GM18517 (cell line): ENCODE results near the gene RNF4.
"Not testable (repeated sequence)": the region's sequence is repeated elsewhere in the genome, so short reads cannot be mapped to it uniquely, and the experiment has no call there.

Experiments used
- ATAC-seq: cut with Tn5 transposase; IDR thresholded peaks from one replicate; pipeline ENCODE4 v1.9.1; 2021; ENCODE audit warnings: mild to moderate bottlenecking, moderate library complexity; ENCODE audit not compliant: unreplicated experiment

Gene RNF4, protein sequence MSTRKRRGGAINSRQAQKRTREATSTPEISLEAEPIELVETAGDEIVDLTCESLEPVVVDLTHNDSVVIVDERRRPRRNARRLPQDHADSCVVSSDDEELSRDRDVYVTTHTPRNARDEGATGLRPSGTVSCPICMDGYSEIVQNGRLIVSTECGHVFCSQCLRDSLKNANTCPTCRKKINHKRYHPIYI

DNA sequence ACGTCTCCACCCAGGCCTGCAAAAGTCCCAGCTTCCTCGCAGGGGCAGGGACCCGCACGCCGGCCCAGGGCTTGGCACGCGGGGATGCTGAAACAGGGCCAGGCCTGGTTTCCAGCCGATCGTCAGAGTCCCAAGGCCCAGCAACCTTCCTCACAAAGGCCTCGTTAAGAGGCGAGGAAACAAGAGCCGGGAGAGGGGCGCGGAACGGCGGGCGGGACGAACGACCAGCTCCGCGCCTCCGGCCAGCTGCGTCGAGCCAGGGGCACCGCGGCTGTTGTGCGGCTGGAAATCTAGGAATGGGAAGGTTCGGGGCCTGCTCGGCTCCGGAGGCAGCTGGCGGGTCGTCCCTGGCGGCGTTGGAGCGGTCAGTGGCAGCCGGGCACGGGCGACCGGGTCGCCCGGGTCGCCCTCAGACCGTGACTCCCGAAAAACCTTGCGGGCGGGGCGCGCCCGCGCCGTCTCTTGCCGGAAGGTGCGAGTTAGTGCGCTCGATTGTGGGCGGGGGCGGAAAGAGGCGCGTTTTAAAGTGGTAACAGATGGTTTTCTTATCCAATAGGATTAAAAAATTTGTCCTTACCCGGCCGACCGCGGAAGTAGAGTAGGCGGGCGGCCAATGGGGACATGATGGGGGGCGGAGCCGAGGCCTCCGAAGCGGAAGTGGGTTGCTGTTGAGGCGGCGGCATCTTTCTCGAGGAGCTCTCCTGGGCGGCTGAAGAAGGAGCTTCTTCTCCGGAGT is at the start of gene RNF4:
TSS of gene RNF4 (plus strand) at position 651 of the 736 bp plus-strand sequence. CDS start 21,388 bp downstream, outside the sequence.
- ATAC-seq = peak; percentile 75

DNA sequence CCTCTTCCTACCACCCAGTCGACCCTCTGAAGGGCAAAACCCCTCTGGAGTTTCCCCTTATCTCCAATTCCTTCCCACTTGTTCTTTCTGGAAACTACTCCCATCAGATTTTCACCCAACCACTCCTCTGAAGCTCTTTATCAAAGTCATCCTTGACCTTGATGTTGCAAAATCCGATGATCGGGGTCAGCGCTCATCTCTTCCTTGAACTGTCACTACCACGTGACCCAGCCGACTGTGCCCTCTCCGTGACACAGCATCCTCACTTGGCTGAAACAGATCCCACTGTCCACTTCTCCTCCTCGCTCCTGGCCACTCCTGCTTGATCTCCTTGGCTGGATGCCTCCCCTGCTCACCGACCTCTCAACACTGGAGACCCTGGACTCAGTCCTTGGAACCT is 49.1 kb upstream of the RNF4 start:
- ATAC-seq = no peak

DNA sequence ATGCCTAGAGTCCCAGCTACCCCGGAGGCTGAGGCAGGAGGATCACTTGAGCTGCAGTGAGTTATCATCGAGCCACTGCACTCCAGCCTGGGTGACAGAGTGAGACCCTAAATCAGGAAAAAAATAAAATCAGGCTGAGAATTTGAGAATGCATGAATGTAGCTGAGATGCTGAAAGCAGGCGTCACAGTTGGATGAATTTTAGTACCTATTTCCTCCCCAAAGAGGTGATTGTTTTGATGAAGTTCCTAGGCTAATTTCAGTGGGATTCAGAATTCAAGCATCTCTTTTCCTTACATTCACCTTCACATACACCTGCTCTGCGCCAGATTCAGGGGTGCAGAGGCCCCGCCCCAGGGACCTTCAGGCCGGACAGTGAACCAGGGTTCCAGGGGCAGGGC is 47.0 kb upstream of the RNF4 start:
- no peak for ATAC-seq

DNA sequence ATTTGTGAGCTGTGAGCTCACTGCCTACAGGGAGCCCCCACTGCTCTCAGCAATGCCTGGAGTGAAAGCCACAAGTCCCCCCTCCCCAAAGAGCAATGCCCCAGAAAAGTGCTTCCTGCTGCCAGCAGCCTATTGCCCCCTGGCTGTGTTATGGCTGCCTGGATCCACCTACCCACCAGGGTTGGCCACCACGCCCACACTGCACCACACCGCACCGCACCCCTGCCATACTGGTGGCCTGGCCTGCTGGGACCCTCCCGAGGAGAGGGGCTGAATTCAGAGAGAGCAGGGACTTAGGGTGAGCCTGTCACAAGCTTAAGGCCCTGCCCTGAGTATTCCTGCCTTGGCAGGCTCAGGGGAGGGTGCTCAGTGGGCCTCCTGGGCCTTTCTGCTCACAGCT is 45.8 kb upstream of the RNF4 start:
- ATAC-seq = no peak

DNA sequence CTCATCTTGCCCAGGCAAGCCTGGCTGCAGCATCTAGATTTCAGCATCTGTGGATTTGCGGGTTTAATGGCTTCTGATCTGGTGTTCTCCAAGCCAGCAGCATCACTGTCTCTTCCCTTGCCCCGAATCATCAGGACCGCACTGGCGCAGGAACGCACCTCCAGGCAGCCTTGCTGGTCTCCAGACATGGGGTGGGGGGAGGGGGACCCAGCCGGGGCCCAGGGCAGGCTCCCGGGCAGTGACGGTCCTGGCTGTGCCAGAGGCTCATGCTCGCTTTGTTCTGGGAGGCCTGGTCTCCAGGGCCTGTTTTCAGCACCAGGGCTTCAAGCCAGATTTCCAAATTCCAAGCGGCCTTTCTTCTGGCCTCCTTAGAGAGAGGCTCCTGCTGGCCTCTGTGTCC is 45.2 kb upstream of the RNF4 start:
- no peak for ATAC-seq

DNA sequence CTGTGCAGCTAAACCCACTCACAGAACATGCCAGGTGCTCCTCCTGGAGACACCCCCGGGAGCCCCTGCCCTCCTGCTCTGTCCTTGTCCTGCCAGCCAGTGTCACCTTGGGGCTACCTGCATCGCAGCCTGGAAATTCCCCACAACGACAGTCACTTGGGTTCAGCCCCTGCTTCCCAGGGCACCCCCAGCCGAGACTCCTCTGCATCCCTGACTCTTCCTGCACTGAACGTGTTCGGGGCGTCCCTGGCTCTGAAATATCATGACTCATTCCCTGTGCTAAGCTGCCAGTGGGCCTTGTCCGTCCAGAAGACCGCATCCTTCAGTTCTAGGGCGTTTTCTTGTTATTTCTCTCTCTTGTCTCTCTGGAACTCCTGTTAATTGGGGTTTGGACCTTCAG is 44.3 kb upstream of the RNF4 start:
- ATAC-seq = no peak

DNA sequence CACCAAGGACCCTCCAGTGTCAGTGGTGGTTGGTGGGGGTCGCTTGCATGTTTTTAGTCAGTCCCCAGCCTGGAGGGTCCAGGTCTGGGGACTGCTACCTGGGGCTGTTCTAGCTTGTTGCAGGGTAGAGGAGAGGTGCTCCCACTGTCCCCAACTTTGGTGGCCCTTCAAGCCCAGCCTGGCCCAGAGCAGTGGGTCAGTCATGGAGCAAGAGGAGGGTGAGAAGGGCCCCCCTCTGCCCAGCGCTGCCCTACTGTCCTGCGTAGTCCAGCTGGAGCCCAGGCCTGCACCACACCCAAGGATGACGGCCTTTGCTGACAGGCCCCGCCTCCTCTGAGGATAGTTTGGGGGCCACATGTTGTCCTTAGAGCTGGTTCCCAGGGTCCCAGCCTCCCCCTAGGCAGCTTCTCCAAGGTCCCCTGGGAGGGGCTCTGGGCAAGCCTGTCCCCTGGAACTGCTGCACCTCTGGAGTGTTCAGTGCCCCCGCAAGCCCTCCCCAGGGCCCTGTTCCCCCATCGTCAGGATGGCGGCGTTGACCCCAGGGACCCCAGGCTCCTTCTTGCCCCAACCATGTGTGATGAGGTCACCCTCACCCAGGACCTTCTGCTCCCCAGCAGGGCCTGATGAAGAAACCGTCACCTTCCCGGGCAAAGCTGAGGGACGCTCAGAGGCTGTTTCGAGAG is 43.4 kb upstream of the RNF4 start:
- ATAC-seq = no peak

DNA sequence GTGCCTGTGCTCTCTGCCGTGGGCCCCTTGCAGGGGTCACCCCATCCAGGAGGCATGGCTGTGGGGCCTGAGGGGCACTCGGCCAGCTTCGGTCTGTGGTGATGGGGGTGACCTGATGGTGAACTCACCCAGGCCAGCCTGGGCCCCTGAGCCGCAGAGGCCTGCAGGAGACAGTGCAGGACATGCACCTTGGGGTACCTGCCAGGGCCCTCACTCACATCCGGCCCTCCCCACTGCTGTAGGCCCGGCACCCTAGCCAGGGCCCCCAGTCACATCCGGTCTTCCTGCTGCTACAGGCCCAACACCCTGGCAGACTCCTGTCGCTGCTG is 42.9 kb upstream of the RNF4 start:
- no peak for ATAC-seq

DNA sequence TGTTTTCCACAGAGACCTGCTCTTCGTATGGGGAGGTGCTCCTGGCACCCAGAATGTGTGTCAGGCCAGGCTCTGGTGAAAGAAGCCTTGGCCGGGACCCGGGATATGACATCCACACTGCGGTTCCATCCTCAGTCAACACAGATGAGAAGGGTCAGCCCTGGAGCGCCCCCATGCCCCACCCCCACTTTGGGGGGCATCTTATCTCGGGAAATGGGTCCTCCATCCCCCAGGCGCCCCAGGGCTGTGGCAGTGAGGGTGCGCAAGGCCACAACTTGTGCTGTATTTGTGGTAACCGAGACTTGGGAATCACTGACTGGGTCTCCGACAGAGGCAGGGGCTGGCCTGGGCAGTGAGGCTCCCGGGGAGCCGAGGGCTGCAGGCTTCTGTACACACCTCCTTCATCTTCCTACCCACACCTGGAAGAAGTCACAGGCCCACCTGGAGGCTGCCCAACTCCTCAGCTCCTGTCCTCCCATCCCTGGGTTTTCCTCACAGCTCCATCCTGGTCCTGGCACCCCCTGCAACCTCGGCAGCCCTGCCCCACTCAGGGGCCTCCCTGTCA is 42.1 kb upstream of the RNF4 start:
- no peak for ATAC-seq

DNA sequence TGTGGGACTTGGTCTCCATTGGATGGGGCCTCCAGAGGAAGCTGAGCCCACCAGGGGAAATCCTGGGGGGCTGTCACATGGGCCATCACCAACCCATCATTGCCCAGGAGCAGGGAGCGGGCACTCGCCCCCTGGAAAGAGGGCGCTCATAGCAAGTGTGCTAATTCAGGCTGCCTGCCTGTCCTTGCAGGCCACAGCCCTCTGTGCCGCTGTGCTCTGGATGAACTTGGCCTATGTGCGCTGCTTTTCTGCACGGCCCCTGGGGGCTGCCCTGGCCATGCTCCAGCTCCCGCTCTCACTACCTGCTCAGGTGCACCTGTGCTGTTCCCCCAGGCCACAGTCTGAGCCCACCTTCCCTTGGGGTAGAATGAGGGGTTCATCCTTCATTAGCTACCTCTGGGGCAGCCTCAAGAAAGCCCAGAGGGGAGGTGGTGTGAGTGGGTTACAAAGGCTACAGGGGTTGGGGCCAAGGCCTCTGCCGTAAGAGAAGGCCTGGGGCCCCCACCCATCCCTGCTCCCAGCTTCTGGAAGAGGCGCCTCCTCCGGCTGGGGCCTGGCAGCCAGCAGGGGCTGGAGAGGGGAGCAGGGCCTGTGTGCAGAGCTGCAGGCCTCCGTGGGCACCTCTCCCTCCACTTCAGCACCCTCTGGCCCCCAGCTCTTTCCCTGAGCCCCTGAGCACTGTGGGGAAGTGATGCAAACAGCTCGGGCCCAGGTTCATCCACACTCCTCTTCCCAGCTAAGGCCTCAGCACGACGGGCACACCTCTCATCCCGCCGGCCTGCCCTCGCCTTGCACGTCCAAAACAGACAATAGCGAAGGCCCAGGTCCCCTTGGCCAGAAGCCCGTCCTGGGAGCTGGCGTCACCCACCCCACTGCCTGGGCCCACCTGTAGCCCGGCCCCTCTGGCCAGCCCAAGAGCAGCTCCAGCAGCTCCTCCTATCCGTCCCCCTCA is 41.2 kb upstream of the RNF4 start:
- no peak for ATAC-seq

DNA sequence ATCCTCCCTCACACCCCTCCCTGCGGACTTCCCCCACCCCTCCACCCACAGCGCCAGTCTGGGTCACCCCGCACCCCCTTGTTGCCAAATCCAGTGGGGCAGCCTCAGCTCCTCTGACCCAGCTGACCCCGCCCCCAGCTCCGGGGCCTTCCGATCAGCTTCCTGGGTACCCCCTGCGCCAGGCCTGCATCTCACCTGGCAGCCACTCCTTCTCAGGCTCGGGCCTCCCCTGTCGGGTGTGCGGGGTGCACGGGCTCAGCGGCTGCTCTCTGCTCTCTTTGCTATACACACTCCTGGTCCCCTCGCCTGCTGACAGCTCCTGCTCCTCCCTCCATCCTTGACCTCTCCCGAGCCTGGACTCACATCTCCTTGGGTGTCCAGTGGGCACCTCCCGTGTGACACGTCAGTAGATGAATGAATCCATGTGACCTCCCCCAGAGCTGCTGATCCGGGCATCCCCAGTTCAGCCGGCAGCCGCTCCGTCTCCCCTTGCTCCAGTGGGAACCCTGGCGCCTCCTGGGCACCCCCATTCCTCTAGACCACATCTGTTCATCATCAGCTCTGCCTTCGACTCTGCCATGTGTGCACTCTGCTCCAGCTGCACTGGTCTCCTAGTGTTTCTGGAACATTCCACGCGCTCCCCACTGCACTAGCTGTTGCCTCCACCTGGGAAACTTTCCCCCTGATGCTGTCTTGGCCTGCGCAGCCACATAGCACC is 40.3 kb upstream of the RNF4 start:
- ATAC-seq = no peak

DNA sequence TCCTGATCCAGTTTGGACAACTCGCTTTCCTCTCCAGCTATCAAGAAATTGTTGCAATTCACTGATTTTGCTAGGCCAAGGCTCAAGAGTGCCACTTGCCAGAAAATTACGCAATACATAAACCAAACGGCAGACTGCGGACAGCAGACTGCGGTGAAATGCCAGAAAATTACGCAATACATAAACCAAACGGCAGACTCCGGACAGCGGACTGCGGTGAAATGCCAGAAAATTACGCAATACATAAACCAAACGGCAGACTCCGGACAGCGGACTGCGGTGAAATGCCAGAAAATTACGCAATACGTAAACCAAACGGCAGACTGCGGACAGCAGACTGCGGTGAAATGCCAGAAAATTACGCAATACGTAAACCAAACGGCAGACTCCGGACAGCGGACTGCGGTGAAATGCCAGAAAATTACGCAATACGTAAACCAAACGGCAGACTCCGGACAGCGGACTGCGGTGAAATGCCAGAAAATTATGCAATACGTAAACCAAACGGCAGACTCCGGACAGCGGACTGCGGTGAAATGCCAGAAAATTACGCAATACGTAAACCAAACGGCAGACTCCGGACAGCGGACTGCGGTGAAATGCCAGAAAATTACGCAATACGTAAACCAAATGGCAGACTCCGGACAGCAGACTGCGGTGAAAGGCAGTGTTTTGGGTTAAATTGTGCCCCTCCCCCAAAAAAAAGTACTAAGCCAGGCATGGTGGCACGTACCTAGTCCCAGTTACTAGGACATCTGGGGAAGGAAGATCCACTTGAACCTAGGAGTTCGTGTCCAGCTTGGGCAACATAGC is 38.8 kb upstream of the RNF4 start:
- ATAC-seq = not testable (repeated sequence)

DNA sequence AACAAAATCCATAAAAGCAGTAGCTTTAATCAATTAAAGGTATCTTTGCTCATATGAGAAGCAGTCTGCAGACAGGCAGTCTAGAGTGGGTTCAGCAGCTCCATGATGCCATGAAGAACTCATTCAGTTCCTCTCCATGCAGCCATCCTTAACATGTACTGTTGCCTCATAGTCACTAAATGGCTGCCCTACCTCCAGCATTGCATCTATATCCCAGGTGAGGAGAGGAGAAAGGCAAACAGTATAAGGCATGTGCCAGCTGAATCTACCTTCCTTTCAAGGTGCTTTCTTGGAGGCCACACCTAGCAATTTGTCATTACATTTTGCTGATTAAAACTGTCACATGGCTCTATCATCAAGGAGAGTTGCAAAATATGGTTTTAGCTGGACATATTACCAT is 36.9 kb upstream of the RNF4 start:
- no peak for ATAC-seq

DNA sequence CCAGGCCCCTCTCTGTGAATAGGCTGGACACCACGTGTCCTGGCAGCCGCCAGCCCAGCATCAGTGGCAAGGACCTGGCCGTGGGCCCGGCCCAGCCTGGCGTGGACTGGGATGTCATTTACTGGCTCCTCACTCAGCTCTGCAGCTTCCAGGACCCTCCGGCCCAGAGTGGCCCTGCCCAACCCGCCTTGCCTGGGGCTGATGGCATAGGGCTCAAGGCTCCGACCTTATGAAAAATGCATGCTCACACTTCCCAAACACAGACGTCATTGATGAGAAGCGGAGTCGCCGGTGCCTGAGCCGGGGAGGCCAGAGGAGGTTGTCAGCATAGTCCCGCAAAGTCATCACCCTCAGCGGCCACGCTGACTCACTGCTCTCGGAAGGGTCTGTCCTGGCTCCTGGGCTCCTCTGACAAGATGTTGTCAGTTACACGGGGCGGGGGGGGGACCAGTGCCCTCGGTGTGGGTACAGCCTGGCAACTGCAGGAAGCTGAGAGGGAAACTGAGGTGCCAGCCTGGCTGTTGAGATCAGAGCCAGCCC is 35.8 kb upstream of the RNF4 start:
- no peak for ATAC-seq

DNA sequence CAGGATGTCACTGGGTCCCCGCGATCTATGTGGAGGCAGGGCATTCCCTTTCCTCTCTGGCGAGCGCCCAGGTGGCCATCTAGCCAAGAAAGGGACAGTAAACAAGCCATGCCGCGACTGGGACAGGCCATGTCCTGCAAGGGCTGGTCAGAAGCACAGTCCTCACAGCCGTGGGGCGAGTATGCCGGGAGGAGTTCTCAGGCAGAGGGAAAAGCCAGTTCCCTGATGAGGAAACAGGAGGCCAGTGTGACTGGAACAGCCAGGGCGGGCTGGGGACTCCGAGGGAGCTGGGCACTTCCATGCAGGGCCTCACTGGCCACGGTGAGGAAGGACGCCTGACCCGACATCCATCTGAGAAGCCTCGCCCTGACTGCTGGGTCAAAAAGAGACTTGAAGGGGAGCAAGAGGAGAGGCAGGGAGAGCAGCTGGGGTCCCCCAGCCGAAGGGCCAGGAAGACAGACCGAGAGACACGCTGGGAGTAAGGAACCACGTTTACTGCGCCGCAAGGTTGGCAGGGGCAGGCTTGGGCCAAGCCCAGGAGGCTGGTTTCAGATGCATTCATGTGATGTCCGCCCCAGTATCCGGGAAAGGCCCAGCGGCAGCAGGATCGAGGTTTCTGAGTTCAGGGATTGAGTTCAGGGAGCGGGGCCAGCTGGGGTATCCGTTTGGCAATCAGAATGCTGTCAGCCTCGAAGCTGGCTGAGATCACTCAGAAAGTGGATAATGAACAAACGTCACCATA is 35.1 kb upstream of the RNF4 start:
- ATAC-seq = no peak

DNA sequence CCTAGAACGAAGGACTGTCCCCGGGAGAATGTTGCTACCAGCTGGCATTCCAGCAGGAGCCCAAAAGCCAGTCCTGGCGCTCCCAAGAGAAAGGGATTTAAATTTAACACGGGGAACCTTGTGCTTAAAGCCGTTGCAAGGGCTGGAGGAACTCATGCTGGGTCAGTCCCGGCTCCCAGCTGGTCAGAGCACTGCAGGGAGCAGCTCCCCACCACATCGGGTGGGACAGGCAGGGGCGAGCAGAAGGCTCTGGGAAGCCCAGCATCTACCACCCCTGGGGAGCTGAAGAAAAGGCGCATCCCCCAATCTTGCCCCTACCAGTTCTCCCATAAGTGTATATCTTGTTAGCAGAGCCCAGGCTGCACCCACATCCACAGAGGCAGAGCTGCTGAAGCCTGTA is 34.5 kb upstream of the RNF4 start:
- no peak for ATAC-seq

DNA sequence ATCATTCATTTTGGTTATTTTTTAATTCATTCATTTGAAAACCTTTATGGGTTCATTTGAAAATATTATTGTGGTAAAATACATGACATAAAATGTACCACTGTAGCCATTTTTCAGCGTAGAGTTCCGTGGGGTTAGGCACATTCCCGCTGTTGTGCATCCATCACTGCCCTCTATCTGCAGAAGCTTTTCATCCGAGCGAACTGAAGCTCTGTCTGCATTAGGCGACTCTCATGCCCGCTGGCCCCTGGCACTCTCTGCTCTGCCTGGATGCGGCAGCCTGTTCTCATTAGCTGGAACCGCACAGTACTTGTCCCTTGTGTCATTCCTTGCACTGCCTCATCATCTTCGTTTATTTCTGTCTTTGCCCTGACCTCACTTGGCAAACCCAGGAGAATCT is 32.6 kb upstream of the RNF4 start:
- ATAC-seq = no peak

DNA sequence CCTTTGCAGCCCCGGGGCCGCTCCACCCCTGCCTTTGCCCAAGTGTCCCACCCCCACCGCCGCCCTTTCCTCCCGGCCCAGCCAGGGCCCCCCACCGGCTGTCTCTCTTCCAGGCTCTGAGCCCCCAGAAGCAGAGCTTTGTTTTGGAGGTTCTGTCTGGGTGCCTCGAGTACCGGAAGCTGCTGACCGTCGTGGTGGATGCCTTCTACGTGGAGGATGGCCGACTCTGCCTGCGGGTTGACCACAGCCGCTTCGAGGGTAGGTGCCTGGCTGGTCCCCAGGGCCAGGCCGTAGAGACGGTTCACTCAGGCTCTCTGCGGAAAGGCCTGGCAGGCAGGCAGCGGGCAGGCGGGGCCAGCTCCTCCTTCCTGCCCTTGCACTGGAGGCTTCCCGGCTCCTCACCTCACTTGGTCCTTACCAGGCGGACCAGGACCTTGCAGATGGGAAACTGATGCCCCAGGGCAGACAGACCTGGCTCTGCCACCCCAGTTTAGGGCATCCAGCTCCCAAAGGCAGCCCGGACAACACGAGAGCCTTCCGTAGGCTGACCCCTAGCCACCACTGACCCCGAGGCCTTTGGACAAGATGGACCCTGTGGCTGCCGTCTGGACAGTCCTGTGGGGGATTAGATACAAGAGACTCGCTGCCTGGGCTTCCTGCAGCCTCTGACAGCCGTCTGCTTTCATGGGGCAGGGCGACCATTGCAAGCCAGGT is 32.0 kb upstream of the RNF4 start:
- ATAC-seq = no peak
